Vagina (tissue), 2 donors: ENCODE data around the gene IL12RB2. TPM values are rescaled to one million over a fixed set of nuclear protein-coding genes. Genes with fewer than 3 reads are reported as not detected.

Source experiments
- DNase-seq, 2 donors: peaks; one replicate each; pipeline ENCODE4 v3.0.0-alpha.2; 2017; ENCODE audit errors: extremely low spot score in 2 of 2
- H3K27ac ChIP-seq: fragments of 200-600 bp; sonication (generic); one replicate; pipeline ENCODE4 v1.5.1; 2019
- H3K27me3 ChIP-seq: fragments of 200-600 bp; sonication (generic); one replicate; pipeline ENCODE4 v1.5.1; 2019
- H3K36me3 ChIP-seq, 2 donors: fragments of 200-600 bp; sonication (generic); one replicate each; pipeline ENCODE4 v1.5.1; 2017 to 2019
- H3K4me1 ChIP-seq: fragments of 200-600 bp; sonication (generic); one replicate; pipeline ENCODE4 v1.5.1; 2019
- H3K4me3 ChIP-seq, 2 donors: fragments of 200-600 bp; sonication (generic); 1 replicate in 1 of 2; 2 replicates in 1 of 2; pipeline ENCODE4 v1.5.1; 2016 to 2019
- H3K9me3 ChIP-seq: fragments of 200-600 bp; sonication (generic); one replicate; pipeline ENCODE4 v1.5.1; 2019
- CTCF ChIP-seq, 3 experiments: fragments of 450-650 bp in 2 of 3; fragments of 200-600 bp in 1 of 3; sonication (generic) in 1 of 3; IDR thresholded peaks; one replicate each; pipeline ENCODE4 v1.5.1; 2017 to 2019; ENCODE audit warnings: antibody characterized with exemption in 3 of 3, mild to moderate bottlenecking in 2 of 3, moderate library complexity in 2 of 3
- POLR2A ChIP-seq, 2 donors: fragments of 450-650 bp; IDR thresholded peaks; one replicate each; pipeline ENCODE4 v1.6.1; 2017; ENCODE audit warnings: antibody characterized with exemption in 2 of 2, mild to moderate bottlenecking in 2 of 2, moderate library complexity in 2 of 2
- POLR2AphosphoS5 ChIP-seq, 2 donors: sonication (generic); formaldehyde crosslinking; IDR thresholded peaks; one replicate each; pipeline ENCODE4 v1.9.0; 2017; ENCODE audit warnings: antibody characterized with exemption in 2 of 2, mild to moderate bottlenecking in 2 of 2, low read depth in 1 of 2; ENCODE audit not compliant: insufficient read depth in 1 of 2
- intact Hi-C: fragments of 100-400 bp; cut with DNase I; formaldehyde crosslinking; loops from one replicate; pipeline ENCODE4 v1.15.1; 2023
- total RNA-seq: library from RNA; depleted of rRNA; stranded (reverse); fragments of >200 nt; gene quantifications from one replicate; pipeline ENCODE4 v1.2.3, GENCODE V29; 2016

The IL12RB2 gene
- total RNA-seq, result 0.74 TPM

GRCh38 chr1:67307251-67308060 is at the start of gene IL12RB2:
Gene IL12RB2 (plus strand): TSS chr1:67307873. CDS start chr1:67320369, 12,496 bp downstream.
- TF ChIP-seq POLR2A (IDR thresholded peaks at IDR 0.05) (no peak), CTCF (IDR thresholded peaks at IDR 0.05) (no peak), POLR2AphosphoS5 (IDR thresholded peaks at IDR 0.05; ENCODE audit: insufficient read depth in 1 of 2, low read depth in 1 of 2) (no peak)
- Histone ChIP-seq H3K4me1 (peaks cover 8% of the 10 kb centered on the region), H3K36me3 (no peaks in the 10 kb centered on the region), H3K9me3 (no peaks in the 10 kb centered on the region), H3K4me3 (peak within 1 kb of the TSS; percentile 41), H3K27me3 (no peaks in the 10 kb centered on the region), H3K27ac (no peak within 1 kb of the TSS)
- intact Hi-C loops, result no loop called here
- DNase-seq, result no peak

- Histone ChIP-seq H3K27ac (no peak overlapping the region), H3K27me3 (no peaks in the 10 kb centered on the region), H3K9me3 (no peaks in the 10 kb centered on the region), H3K36me3 (no peaks in the 10 kb centered on the region), H3K4me1 (peaks cover 7% of the 10 kb centered on the region), H3K4me3 (no peak overlapping the region)
- intact Hi-C loops, result no loop called here
- TF ChIP-seq POLR2AphosphoS5 (IDR thresholded peaks at IDR 0.05; ENCODE audit: insufficient read depth in 1 of 2, low read depth in 1 of 2) (no peak), CTCF (IDR thresholded peaks at IDR 0.05) (no peak), POLR2A (IDR thresholded peaks at IDR 0.05) (no peak)
- DNase-seq, result no peak
These were observed 46.0 kb upstream of the IL12RB2 start for GRCh38 chr1:67261680-67262079.

GRCh38 chr1:67262735-67263134 is 44.9 kb upstream of the IL12RB2 start:
- H3K36me3 ChIP-seq, result no peaks in the 10 kb centered on the region
- H3K9me3 ChIP-seq, result no peaks in the 10 kb centered on the region
- intact Hi-C loops, result no loop called here
- H3K4me1 ChIP-seq, result no peaks in the 10 kb centered on the region
- no peak overlapping the region for H3K27ac ChIP-seq
- H3K4me3 ChIP-seq, result no peak overlapping the region
- no peak for TF ChIP-seq POLR2A (IDR thresholded peaks at IDR 0.05)
- no peak for TF ChIP-seq POLR2AphosphoS5 (IDR thresholded peaks at IDR 0.05; ENCODE audit: insufficient read depth in 1 of 2, low read depth in 1 of 2)
- TF ChIP-seq CTCF (IDR thresholded peaks at IDR 0.05), result no peak
- no peaks in the 10 kb centered on the region for H3K27me3 ChIP-seq
- DNase-seq, result no peak

- no peaks in the 10 kb centered on the region for H3K36me3 ChIP-seq
- no peaks in the 10 kb centered on the region for H3K27me3 ChIP-seq
- intact Hi-C loops, result no loop called here
- H3K4me1 ChIP-seq, result no peaks in the 10 kb centered on the region
- H3K27ac ChIP-seq, result no peak overlapping the region
- no peak for TF ChIP-seq POLR2A (IDR thresholded peaks at IDR 0.05)
- no peak for TF ChIP-seq CTCF (IDR thresholded peaks at IDR 0.05)
- TF ChIP-seq POLR2AphosphoS5 (IDR thresholded peaks at IDR 0.05; ENCODE audit: insufficient read depth in 1 of 2, low read depth in 1 of 2), result no peak
- H3K4me3 ChIP-seq, result no peak overlapping the region
- H3K9me3 ChIP-seq, result no peaks in the 10 kb centered on the region
- no peak for DNase-seq
These were observed 43.5 kb upstream of the IL12RB2 start for GRCh38 chr1:67264152-67264551.

GRCh38 chr1:67264899-67265298 is 42.8 kb upstream of the IL12RB2 start:
- no peak overlapping the region for H3K4me3 ChIP-seq
- no peaks in the 10 kb centered on the region for H3K27me3 ChIP-seq
- intact Hi-C loops, result no loop called here
- no peak for DNase-seq
- H3K9me3 ChIP-seq, result no peaks in the 10 kb centered on the region
- H3K36me3 ChIP-seq, result no peaks in the 10 kb centered on the region
- H3K4me1 ChIP-seq, result no peaks in the 10 kb centered on the region
- TF ChIP-seq POLR2AphosphoS5 (IDR thresholded peaks at IDR 0.05; ENCODE audit: insufficient read depth in 1 of 2, low read depth in 1 of 2) (no peak), POLR2A (IDR thresholded peaks at IDR 0.05) (no peak), CTCF (IDR thresholded peaks at IDR 0.05) (no peak)
- H3K27ac ChIP-seq, result no peak overlapping the region
